OCI-LY1 (cell line): ENCODE data around the gene SPATA17.

Source experiments
- CTCF ChIP-seq: fragments of 200-600 bp; sonication (generic), shearing (Covaris generic); IDR thresholded peaks from 2 replicates; pipeline ENCODE4 v1.5.1; 2017; ENCODE audit warnings: mild to moderate bottlenecking, antibody characterized with exemption, low read length, moderate library complexity, mixed read lengths
- EZH2 ChIP-seq: fragments of 200-600 bp; sonication (generic), shearing (Covaris generic); IDR thresholded peaks from 2 replicates; pipeline ENCODE4 v1.8.0; 2017; ENCODE audit warnings: borderline replicate concordance, mixed run types, mild to moderate bottlenecking, antibody characterized with exemption, low read length, moderate library complexity, mixed read lengths

- TF ChIP-seq CTCF (no peak), EZH2 (no peak)
Measured at GRCh38 chr1:217781056-217781455, 149.9 kb downstream of the SPATA17 start.
